A204.1 (cell line): Measurements from ENCODE around the gene DRAP1.
"Not testable (repeated sequence)": the region's sequence is repeated elsewhere in the genome, so short reads cannot be mapped to it uniquely, and the experiment has no call there.

Source experiments
- FAIRE-seq: peaks from 2 replicates; lab custom pipeline; 2012; peaks lifted over from hg19 to GRCh38; lab: Jason Lieb, UNC

Gene DRAP1

DNA sequence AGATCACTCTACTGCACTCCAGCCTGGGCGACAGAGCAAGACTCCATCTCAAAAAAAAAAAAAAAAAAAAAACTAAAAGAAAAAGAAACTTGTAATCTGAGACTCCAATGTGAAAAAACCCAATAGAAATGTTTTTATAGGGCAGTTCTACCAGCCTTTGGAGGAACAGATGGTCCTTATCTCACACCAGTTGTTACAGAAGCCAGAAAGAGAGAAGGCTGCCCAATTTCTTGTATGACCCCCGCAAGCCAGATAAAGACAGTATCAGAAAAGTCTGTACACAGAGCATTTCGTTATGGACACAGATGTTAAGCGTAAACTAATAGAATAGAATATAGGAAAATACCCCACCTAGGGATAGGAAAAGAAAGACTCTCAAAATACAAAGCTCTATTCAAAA is 14.8 kb downstream of the DRAP1 start:
- no peak for FAIRE-seq

DNA sequence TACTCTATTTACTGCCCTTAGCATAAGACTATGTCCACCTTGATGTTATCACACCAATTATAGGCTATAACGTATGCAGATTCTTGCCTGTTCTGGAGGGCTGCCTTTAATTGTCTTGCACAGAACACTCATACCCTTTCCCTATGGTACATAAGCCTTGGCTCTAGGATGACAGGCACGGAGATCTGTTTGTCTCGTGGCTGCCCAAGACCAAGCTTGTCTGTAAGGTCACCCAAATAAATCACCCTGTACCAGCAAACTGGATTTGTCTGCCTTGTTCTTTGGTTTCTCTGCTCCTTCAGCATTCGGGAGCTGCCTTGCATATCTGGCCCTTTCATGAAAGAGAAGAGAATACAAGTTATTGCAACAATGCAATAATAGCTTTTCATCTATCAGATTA is 18.5 kb downstream of the DRAP1 start:
- no peak for FAIRE-seq

DNA sequence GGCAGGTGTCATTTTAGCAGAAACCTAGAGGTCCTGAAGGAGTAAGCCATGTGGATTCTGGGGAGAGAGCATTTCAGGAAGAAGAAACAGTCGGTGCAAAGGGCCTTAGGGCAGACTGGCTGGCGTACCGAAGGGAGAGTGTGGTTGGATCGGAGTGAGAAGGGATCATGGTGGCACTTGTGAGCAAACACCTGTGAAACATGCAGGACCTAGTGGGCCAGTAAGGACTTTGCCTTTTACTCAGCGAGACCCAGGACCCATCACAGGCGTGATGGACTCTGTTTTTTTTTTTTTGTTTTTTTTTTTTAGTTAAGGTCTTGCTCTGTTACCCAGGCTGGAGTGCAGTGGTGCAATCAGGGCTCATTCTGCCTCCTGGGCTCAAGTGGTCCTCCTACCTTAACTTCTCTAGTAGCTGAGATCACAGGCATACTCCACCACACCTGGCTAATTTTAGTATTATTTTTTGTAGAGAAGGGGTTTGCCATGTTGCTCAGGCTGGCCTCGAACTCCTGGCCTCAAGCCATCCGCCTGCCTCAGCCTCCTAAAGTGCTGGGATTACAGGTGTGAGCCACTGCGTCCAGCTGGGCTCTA is 22.6 kb downstream of the DRAP1 start:
- FAIRE-seq = no peak

DNA sequence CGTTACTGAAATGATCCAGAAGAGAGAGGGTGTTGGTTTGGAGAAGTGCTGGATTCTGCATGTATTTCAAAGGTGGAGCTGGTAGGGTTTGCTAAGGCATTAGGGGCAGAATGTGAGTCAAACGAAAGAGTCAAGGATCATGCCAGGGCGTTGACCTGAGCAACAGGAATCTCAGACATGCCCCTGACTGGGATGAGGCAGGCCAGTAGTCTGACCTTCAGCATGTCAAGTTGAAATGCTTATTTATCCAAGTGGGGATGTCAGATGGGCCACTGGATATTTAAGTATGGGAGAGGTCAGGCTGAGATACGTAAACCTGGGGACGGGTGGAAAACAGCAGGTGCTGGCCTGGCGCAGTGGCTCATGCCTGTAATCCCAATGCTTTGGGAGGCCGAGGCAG is 23.3 kb downstream of the DRAP1 start:
- FAIRE-seq = no peak

DNA sequence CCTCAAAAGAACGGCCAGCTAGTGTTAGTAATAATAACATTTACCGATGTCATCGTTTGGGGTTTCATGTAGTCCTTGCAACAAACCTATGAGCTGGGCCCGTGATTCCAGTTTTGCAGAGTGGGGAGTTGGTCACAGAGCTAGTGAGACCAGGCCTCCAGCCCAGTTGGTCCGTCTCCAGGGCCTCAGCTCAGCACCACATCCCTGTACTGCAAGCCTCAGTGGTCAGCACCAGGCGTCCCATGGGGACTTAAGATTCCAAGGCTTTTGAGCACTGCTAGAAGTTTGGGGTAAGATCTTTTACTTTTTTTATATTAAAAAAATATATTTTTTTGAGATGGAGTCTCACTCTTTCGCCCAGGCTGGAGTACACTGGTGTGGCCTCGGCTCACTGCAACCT is 25.0 kb downstream of the DRAP1 start:
- no peak for FAIRE-seq

DNA sequence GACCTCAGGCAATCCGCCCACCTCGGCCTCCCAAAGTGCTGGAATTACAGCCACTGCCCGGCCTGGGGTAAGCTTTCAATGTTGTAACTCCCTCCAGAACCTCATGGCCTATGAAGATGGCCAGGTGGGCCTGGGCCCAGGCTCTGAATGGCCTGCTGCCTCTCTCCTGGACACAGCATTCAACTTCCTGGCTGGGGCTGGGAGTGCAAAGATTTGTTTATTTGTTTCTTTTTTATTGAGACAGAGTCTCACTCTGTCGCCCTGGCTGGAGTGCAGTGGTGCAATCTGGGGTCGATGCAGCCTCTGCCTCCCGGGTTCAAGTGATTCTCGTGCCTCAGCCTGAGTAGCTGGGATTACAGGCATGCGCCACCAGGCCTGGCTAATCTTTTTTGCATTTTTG is 25.5 kb downstream of the DRAP1 start:
- no peak for FAIRE-seq

DNA sequence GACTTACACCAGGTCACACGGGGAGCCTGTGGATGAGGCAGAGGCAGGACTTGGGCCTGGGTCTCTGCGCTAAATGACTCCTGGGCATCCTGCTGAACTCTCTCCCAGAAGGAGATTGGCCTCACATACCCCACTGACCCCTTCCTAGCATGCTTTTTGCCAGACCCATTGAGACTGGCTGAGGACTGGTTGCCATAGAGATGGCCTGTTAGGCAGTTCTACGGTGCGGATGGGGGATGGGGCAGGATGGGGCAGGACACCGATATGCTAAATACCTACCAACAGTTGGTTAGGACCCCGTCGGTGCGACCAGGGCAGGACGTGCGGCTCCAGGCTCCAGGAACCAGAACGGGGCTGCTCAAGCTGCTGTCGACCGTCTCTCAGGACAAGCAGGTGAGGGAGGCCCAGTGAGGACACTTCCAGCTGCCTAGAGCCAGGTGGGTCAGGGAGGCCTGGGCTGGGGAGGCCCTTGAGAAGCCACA is 26.2 kb downstream of the DRAP1 start, which contains the start of gene TSGA10IP:
TSGA10IP (plus strand) TSS at position 51 of the 482 bp plus-strand sequence; CDS start at position 247, 196 bp downstream.
- no peak for FAIRE-seq

DNA sequence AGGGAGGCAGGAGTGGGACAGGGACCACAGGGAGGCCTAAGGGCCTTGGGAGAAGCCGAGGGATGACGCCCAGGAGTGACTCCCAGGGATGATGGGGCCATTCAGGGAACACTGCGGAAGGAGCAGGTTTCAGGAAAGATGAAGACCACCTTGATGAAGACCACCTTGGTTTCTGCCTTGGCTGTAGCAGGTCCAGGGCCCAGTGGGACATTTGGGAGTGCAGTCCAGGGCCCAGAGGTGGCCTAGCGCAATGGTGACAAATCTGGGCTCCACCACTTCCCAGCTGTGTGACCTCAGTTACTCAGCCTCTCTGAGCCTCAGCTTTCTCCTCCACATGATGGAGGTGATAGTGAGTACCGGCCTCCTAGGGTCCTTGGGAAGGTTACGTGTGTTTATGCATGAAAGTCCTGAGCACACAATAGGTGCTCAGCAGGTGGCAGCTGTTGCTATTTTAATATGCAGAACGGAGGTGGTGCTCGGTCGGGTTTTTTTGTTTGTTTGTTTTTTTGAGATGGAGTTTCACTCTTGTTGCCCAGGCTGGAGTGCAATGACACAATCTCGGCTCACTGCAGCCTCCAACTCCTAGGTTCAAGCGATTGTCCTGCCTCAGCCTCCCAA is 26.8 kb downstream of the DRAP1 start:
- no peak for FAIRE-seq

DNA sequence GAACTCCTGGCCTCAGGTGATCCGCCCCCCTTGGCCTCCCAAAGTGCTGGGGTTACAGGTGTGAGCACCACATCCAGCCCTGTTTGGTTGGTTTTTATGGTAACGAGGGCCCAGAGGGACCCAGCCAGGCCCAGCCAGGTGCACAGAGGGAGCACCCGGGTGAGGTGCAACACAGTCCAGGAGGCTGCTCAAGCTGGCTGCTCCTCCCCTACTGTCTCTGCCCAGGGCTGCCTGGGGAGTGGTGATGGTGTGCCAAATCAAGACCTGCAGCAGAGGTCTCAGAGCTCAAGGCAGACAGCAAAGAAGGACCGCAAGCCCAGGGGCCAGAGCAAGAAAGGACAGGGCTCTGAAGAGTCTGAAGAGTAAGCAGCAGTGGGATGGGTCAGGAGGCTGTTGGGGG is 27.4 kb downstream of the DRAP1 start:
- no peak for FAIRE-seq

DNA sequence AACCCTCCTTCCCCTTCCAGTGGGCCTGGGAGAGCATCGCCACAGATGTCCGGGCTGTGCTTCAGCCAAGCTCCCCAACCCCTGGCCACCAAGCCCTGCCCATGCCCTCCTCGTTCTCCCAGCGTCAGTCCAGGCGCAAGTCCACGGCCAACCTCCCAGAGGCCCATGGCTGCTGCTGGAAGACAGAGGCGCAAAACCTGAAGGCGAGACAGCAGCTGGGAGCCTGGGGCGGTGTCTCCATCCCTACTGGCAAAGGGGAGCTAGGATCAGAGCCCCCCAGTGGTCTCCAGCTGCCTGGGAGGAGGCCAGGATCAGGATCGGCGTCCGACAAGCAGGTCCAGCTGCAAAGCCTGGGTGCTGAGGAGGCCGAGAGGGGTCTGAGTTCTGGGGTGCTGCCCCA is 27.9 kb downstream of the DRAP1 start:
- FAIRE-seq = no peak

DNA sequence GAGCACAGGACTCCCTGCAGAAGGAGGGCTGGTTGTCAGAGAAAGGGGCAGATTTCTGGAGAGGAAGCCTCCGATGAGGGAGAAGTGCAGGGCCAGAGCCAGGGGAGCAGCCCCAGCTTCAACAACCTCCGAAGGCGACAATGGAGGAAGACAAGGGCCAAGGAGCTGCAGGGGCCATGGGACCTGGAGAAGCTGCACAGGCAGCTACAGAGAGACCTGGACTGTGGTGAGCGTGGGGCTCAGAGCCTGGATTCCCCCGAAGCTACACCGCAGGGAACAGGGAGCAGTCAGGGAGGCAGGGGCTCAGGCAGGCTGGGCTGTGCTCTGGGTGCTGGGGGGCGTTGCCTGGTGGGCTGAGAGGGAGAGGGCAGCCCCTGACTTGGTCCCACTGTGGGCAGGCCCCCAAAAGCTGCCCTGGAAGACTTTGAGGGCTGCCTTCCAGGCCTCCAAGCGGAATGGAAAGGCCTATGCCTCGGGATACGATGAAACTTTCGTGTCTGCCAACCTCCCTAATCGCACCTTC is 28.4 kb downstream of the DRAP1 start:
- FAIRE-seq = no peak

DNA sequence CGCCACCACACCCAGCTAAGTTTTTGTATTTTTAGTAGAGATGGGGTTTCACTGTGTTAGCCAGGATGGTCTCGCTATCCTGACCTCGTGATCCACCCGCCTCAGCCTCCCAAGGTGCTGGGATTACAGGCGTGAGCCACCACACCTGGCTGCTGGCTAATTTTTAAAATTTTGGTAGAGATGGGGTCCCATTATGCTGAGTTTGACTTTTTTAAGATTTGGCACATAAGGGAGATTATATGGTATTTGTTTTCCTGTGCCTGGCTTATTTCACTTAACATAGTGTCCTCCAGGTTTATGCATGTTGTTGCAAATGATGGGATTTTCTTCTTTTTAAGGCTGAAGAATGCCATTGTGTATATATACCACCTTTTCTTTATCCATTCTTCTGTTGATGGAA is 31.5 kb downstream of the DRAP1 start:
- FAIRE-seq = not testable (repeated sequence)

DNA sequence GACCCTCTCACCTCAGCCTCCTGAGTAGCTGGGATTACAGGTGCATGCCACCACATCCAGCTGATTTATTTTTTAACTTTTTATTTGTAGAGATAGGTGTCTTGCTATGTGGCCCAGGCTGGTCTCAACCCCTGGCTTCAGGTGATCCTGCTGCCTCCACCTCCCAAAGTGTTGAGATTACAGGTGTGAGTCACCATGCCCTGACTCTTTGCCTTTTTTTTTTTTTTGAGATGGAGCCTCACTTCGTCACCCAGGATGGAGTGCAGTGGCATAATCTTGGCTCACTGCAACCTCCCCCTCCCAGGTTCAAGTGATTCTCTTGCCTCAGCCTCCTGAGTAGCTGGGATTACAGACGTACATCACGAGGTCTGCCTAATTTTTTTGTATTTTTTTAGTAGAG is 32.4 kb downstream of the DRAP1 start:
- not testable (repeated sequence) for FAIRE-seq

DNA sequence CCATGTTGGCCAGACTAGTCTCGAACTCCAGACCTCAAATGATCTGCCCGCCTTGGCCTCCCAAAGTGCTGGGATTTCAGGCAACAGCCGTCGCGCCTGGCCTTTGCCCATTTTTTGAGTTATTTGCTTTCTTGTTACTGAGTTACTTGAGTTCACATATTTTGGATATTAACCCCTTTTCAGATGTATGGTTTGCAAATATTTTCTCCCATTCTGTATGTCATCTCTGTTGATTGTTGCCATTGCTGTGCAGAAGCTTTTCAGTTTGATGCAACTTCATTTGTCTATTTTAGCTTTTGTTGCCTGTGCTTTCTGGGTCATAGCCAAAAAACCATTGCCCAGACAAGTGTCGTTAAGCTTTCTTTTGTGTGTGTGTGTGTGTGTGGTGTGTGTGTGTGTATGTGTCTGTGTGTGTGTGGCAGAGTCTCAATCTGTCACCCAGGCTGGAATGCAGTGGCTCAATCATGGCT is 32.9 kb downstream of the DRAP1 start:
- no peak for FAIRE-seq

DNA sequence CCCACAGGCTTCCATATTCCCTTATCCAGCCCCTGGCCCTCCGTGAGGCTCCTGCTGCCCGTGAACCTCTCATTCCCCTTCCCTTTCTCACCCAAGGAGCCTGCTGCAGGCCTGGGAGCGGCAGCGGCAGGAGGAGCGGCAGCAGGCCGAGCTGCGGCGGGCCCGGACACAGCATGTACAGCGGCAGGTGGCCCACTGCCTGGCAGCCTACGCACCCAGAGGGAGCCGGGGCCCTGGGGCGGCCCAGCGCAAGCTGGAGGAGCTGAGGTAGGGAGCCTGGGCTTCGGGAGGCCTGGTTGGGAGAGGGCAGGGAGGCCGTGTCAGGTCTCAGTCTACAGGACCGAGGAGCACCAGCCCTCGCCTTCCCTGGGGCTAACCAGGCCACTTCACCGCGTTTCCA is 34.2 kb downstream of the DRAP1 start:
- FAIRE-seq = no peak

DNA sequence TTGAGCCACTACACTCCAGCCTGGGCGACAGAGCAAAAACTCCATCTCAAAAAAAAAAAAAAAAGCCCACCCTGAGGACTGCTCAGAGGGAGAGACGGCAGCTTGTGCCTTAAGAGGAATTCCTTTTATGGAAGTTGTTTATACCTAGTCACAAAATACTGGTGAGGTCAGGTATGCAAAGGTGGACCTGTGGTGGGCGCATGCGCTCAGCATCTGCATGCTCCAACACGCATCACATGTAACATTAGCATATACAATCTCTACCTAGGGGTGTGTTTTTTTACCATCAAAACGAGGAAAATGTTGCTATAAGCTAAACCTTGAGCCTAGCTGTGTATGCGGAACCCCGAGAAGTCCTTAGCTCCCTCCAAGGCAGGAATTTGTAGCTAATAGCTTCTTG is 35.5 kb downstream of the DRAP1 start:
- FAIRE-seq = no peak

DNA sequence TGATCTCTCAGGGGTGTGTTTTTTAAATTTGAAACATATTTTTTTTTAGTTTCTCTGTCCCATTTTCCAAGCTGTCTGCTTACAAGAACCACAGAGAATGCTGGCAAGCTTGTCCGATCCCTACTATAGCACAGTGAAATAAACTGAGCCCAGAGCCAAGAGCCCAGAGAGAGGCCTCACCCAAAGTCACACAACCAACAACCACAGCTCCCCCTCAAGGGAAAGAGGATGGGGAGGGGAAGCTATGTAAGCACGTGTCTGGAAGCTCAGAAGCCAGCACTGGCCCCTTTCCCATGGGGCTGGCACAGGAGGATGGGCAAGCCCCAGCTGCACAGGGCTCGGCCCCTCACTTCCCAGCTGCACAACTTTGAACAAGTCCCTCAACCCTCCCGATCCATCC is 39.1 kb downstream of the DRAP1 start:
- FAIRE-seq = no peak

DNA sequence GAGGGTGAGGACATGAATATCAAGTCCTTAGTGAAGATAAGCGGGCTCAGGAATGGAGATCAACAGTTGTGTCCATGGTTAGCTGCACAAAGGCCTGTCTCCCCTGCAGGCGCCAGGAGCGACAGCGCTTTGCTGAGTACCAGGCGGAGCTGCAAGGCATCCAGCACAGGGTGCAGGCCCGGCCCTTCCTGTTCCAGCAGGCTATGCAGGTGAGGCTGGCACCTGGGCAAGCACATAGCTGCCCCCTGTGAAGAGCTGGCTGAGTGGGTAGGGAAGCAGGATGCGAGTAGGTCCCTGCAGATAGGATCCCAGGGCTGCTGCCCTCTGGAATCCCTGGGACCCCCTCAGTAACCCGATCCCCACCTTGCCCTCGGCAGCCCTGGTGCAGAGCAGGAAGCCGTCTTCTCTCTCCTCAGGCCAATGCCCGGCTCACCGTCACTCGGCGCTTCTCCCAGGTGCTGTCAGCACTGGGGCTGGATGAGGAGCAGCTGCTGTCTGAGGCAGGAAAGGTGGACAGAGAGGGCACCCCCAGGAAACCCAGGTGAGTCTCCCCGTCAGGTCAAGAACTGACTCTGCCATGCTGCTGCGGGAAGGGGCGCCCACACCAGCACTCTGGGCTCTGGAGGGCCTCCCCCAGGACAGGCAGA is 39.7 kb downstream of the DRAP1 start:
- FAIRE-seq = no peak

DNA sequence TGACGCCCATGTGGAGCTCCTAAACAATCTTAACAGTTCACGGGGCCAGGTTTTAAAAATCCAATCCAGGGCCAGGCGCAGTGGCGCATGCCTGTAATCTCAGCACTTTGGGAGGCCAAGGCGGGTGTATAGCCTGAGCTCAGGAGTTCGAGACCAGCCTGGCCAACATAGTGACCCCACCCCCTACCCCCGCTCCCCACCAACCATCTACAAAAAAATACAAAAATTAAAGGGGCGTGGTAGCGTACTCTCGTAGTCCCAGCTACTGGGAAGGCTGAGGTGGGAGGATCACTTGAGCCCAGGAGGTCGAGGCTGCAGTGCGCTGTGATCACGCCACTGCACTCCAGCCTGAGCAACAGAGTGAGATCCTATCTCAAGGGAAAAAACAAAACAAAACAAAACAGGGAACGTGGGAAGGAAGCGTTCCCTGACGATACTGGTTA is 41.6 kb downstream of the DRAP1 start:
- no peak for FAIRE-seq

DNA sequence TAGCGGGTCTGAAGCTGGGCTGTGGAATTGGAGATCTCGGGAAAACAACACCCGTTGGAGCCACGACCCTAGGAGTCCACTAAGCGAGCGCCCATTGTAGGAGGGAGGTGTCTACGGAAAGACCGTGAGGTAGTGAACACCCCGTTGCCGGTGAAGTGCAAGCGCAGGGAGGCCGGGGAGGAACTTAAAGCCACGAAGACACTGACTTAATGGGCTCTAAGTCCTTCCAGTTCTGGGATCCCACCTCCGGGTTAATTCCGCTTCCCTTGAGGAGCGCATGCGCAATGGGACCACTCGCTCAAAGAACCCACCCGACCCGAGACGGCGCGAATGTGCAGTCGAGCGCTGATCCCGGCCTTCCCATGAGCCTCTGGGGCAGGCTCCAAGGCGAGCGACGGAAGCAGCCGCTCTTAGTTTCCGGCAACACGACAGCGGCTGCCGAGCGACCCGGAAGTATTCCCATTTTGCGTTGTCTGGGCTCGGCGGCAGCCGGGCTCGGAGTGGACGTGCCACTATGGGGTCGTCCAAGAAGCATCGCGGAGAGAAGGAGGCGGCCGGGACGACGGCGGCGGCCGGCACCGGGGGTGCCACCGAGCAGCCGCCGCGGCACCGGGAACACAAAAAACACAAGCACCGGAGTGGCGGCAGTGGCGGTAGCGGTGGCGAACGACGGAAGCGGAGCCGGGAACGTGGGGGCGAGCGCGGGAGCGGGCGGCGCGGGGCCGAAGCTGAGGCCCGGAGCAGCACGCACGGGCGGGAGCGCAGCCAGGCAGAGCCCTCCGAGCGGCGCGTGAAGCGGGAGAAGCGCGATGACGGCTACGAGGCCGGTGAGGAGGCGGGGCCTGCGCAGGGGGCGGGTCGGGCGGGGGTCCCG is 42.3 kb downstream of the DRAP1 start, which contains the start of gene SART1:
SART1 (plus strand) TSS at position 468 of the 874 bp plus-strand sequence; CDS start at position 515, 47 bp downstream.
- peak; percentile 94 for FAIRE-seq

DNA sequence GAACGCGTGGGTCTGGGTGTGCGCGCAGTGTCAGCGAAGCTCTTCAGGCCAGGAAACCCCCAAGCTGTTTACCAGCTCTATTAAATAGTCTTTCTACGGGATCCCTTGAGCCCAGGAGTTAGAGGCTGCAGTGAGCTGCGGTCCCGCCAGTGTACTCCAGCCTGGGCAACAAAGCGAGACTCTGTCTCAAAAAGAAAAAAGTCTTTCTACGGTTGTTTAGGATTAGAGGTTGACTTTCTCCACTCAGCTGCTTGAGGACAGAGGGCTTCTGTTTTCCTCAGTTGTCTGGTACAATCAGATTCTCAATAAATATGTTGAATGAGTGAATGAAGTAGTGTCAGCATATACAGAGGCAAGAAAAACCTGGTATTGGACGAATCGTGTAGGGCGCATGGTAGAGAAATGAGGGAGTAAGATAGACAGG is 42.9 kb downstream of the DRAP1 start:
- no peak for FAIRE-seq

DNA sequence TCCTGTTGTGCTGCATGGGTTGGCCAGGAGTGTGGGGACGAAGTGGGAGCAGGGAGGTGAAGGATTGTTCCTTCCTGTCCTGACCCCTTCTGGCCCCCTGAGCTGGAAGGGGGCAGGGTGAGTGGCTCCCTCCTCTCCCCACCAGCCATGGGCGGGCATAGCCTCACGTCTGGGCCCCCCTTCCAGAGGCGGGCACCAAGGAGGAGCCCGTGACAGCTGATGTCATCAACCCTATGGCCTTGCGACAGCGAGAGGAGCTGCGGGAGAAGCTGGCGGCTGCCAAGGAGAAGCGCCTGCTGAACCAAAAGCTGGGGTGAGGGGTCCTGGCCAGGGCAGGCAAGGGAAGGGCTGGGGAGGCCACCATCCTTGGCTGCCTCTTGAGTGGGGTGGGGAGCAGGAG is 45.7 kb downstream of the DRAP1 start:
- no peak for FAIRE-seq
